Measurements from ENCODE around the gene DYNC2H1.

GRCh38 chr11:103520792-103521191 lies 411.6 kb downstream of the DYNC2H1 start:
- TF ChIP-seq CTCF (IDR thresholded peaks at IDR 0.05): no peak
- no peak for TF ChIP-seq POLR2A (IDR thresholded peaks at IDR 0.05)

Data from sigmoid colon (tissue), 3 donors.